K562 (cell line): ENCODE results near the gene YKT6. TPM values are rescaled to one million over a fixed set of nuclear protein-coding genes. Genes with fewer than 3 reads are reported as not detected.

Source experiments
- ATAC-seq: fragments of 200-7000 bp; cut with Tn5 transposase; 3 replicates; pipeline ENCODE4 v1.9.1; 2020; ENCODE audit warnings: moderate library complexity
- BruUV-seq: library from RNA; stranded (reverse); fragments of 400-500 nt; replicated peaks from 2 replicates; lab custom pipeline; 2021; lab: Mats Ljungman, UMichigan
- CTCF ChIA-PET: fragments of 300-600 bp; formaldehyde crosslinking; extraction: SDS; loops from one replicate; lab custom pipeline; 2021; ENCODE audit warnings: low intra/inter-chr PET ratio; lab: Yijun Ruan, JAX
- POLR2A ChIA-PET: fragments of 300-600, 350-650 bp; sonication (Branson Sonifier 250); formaldehyde crosslinking; extraction: SDS; loops from one replicate; lab custom pipeline; 2021; ENCODE audit warnings: antibody characterized with exemption, inconsistent platforms; lab: Yijun Ruan, JAX
- DNase-seq, 4 experiments: peaks; one replicate each; pipeline versions ENCODE4 v3.0.0 to v3.0.0-alpha.2; 2011 to 2018; ENCODE audit warnings: low spot score in 3 of 4, mixed read lengths in 3 of 4; ENCODE audit errors: extremely low read depth in 1 of 4
- FAIRE-seq: peaks from 2 replicates; lab custom pipeline; 2011; peaks lifted over from hg19 to GRCh38; lab: Jason Lieb, UNC
- H2AFZ ChIP-seq: 2 replicates; pipeline ENCODE4 v1.6.0; 2011; ENCODE audit warnings: low read depth, low read length, control low read depth, inconsistent platforms
- H3K27ac ChIP-seq: fragments of 200-600 bp; 3 replicates; pipeline ENCODE4 v1.8.0; 2011; ENCODE audit warnings: low read depth, mild to moderate bottlenecking, control low read depth, inconsistent platforms, low read length, moderate library complexity, mixed read lengths; ENCODE audit errors: extremely low read depth
- H3K27me3 ChIP-seq, 2 experiments: fragments of 300-600 bp in 1 of 2; 2 replicates in 1 of 2; 3 replicates in 1 of 2; pipeline versions ENCODE4 v1.6.0 to v1.8.0; 2011; ENCODE audit warnings: inconsistent platforms in 2 of 2, low read length in 2 of 2, mild to moderate bottlenecking in 1 of 2, mixed read lengths in 1 of 2, moderate library complexity in 1 of 2; ENCODE audit not compliant: control insufficient read depth in 2 of 2, insufficient read depth in 2 of 2
- H3K36me3 ChIP-seq: fragments of 300-600 bp; 3 replicates; pipeline ENCODE4 v1.8.0; 2011; ENCODE audit warnings: mild to moderate bottlenecking, low read length, inconsistent platforms; ENCODE audit not compliant: control insufficient read depth, insufficient read depth
- H3K4me1 ChIP-seq, 2 experiments: fragments of 200-600 bp in 1 of 2; replicated peaks in 1 of 2; 2 replicates in 1 of 2; 3 replicates in 1 of 2; pipeline versions ENCODE4 v1.5.1 to v1.8.0; 2011; ENCODE audit warnings: inconsistent platforms in 2 of 2, low read length in 2 of 2, mild to moderate bottlenecking in 1 of 2, mixed read lengths in 1 of 2, moderate library complexity in 1 of 2; ENCODE audit not compliant: control insufficient read depth in 2 of 2, insufficient read depth in 2 of 2
- H3K4me2 ChIP-seq: 2 replicates; pipeline ENCODE4 v1.6.1; 2011; ENCODE audit warnings: low read length, control low read depth, inconsistent platforms, mixed read lengths; ENCODE audit not compliant: insufficient read depth
- H3K4me3 ChIP-seq: fragments of 200-600 bp; sonication (generic), shearing (Covaris generic); 2 replicates; pipeline ENCODE4 v1.5.1; 2016; ENCODE audit warnings: control low read depth, inconsistent platforms
- H3K79me2 ChIP-seq: fragments of 200-600 bp; 3 replicates; pipeline ENCODE4 v1.8.0; 2011; ENCODE audit warnings: low read length, inconsistent platforms; ENCODE audit not compliant: control insufficient read depth, insufficient read depth
- H3K9ac ChIP-seq, 2 experiments: 2 replicates each; pipeline versions ENCODE4 v1.6.0 to v1.6.1; 2011; ENCODE audit warnings: low read depth in 2 of 2, low read length in 2 of 2, control low read depth in 1 of 2, inconsistent platforms in 1 of 2, mild to moderate bottlenecking in 1 of 2, mixed read lengths in 1 of 2; ENCODE audit not compliant: insufficient read depth in 1 of 2
- H3K9me1 ChIP-seq: one replicate; pipeline ENCODE4 v1.6.0; 2011; ENCODE audit warnings: inconsistent platforms, mild to moderate bottlenecking, low read length, moderate library complexity; ENCODE audit not compliant: control insufficient read depth, insufficient read depth
- H3K9me3 ChIP-seq: replicated peaks from 2 replicates; pipeline ENCODE4 v1.5.1; 2011; ENCODE audit warnings: low read depth, low read length, inconsistent platforms; ENCODE audit not compliant: control insufficient read depth, insufficient read depth
- H4K20me1 ChIP-seq: replicated peaks from 2 replicates; pipeline ENCODE4 v1.6.1; 2011; ENCODE audit warnings: low read length, inconsistent platforms, mixed read lengths; ENCODE audit not compliant: control insufficient read depth, insufficient read depth
- BRF1 ChIP-seq: IDR thresholded peaks from 3 replicates; pipeline ENCODE4 v1.6.1; 2011; ENCODE audit warnings: borderline replicate concordance, mild to moderate bottlenecking; ENCODE audit not compliant: insufficient read length; ENCODE audit errors: extremely low read depth
- FOXP1 ChIP-seq: sonication (generic); formaldehyde crosslinking; IDR thresholded peaks from 2 replicates; pipeline ENCODE4 v1.8.0; 2022; ENCODE audit warnings: mild to moderate bottlenecking, missing genetic modification reagents
- GATAD2B ChIP-seq: fragments of 450-650 bp; IDR thresholded peaks from 2 replicates; pipeline ENCODE4 v1.6.1; 2017; ENCODE audit warnings: mild to moderate bottlenecking, borderline replicate concordance
- HNRNPL ChIP-seq: fragments of 200-400 bp; formaldehyde crosslinking; IDR thresholded peaks from 2 replicates; pipeline ENCODE4 v1.6.1; 2017; ENCODE audit warnings: low read depth, mild to moderate bottlenecking, low read length
- KLF16 ChIP-seq: IDR thresholded peaks from 2 replicates; pipeline ENCODE4 v1.6.1; 2016; ENCODE audit warnings: antibody characterized with exemption
- MEF2A ChIP-seq: IDR thresholded peaks from 2 replicates; pipeline ENCODE4 v1.6.1; 2011; ENCODE audit warnings: low read depth, mild to moderate bottlenecking, low read length, moderate library complexity; ENCODE audit not compliant: control insufficient read depth
- NR2C1 ChIP-seq, 2 experiments: fragments of 450-650 bp; IDR thresholded peaks; 2 replicates each; pipeline ENCODE4 v1.6.1; 2017; ENCODE audit warnings: mild to moderate bottlenecking in 2 of 2, antibody characterized with exemption in 1 of 2, inconsistent platforms in 1 of 2, missing compliant biosample characterization in 1 of 2, missing genetic modification characterization in 1 of 2
- POLR2AphosphoS5 ChIP-seq: IDR thresholded peaks from 2 replicates; pipeline ENCODE4 v1.6.1; 2011; ENCODE audit warnings: mild to moderate bottlenecking, low read depth, low read length, moderate library complexity; ENCODE audit not compliant: control insufficient read depth, insufficient read depth
- SETDB1 ChIP-seq: IDR thresholded peaks from one replicate; pipeline ENCODE4 v1.6.1; 2012; ENCODE audit warnings: low read length, control low read depth, inconsistent platforms
- SIRT6 ChIP-seq: IDR thresholded peaks from one replicate; pipeline ENCODE4 v1.6.1; 2012; ENCODE audit warnings: low read depth, mild to moderate bottlenecking, control low read depth, inconsistent platforms, low read length, moderate library complexity
- SP2 ChIP-seq: IDR thresholded peaks from 2 replicates; pipeline ENCODE4 v1.6.1; 2011; ENCODE audit warnings: mild to moderate bottlenecking, low read depth, low read length, moderate library complexity; ENCODE audit not compliant: poor library complexity, severe bottlenecking; ENCODE audit errors: extremely low read depth
- SRF ChIP-seq, 2 experiments: fragments of 250-450, 450-650 bp in 1 of 2; sonication (Bioruptor Pico) in 1 of 2; sonication (generic) in 1 of 2; formaldehyde crosslinking; IDR thresholded peaks; 2 replicates each; pipeline versions ENCODE4 v1.5.0 to v1.5.1; 2020 to 2022; ENCODE audit warnings: mild to moderate bottlenecking in 1 of 2, missing genetic modification reagents in 1 of 2
- WGBS: fragments of 100-300 bp; shearing (Covaris generic); methylation state at CpG from one replicate; pipeline ENCODE4 v1.1.6; 2016; ENCODE audit warnings: low coverage, mixed read lengths; ENCODE audit not compliant: insufficient coverage; ENCODE audit errors: missing lambda C conversion rate; 5-methylcytosine and 5-hydroxymethylcytosine counted together
- in situ Hi-C: fragments of 300-500 bp; cut with MboI; formaldehyde crosslinking; loops from 4 replicates; pipeline ENCODE4 v1.15.0; 2018; ENCODE audit warnings: inconsistent platforms, mixed read lengths
- intact Hi-C: fragments of 100-400 bp; cut with micrococcal nuclease; formaldehyde crosslinking; loops from 2 replicates; pipeline ENCODE4 v1.14.2; 2022
- polyA plus RNA-seq, 8 experiments: library from polyadenylated mRNA; depleted of rRNA in 4 of 8; stranded (reverse) in 5 of 8; unstranded in 3 of 8; fragments of >200 nt; fragmentation: Nextera tagmentation in 2 of 8; fragmentation: Illumina TruSeq in 1 of 8; extraction: Ambion mirVana in 2 of 8; extraction: Trizol in 1 of 8; gene quantifications; 2 replicates each; pipeline versions ENCODE4 v1.2.1 to v1.2.3, GENCODE V29; 2011 to 2014; ENCODE audit warnings: inconsistent platforms in 1 of 8, missing spikeins in 1 of 8
- total RNA-seq, 7 experiments: library from RNA; depleted of rRNA in 6 of 7; stranded (reverse); fragments of >200 nt in 6 of 7; fragmentation: Illumina TruSeq in 2 of 7; extraction: Trizol in 2 of 7; gene quantifications; 2 replicates each; pipeline versions ENCODE4 v1.2.1 to v1.2.3, GENCODE V29; 2011 to 2021; ENCODE audit warnings: low replicate concordance in 1 of 7
- TF ChIP-seq, protein P1 (sequence below), 2 experiments: IDR thresholded peaks in 1 of 2; conservative IDR thresholded peaks in 1 of 2; 2 replicates each; pipeline ENCODE4 v1.6.1; 2016; ENCODE audit warnings: low read depth in 2 of 2, mild to moderate bottlenecking in 1 of 2, missing compliant biosample characterization in 1 of 2, missing genetic modification characterization in 1 of 2, moderate library complexity in 1 of 2
- TF ChIP-seq, protein P2 (sequence below): fragments of 250-450 bp; sonication (Bioruptor Pico); IDR thresholded peaks from 2 replicates; pipeline ENCODE4 v1.9.0; 2021; ENCODE audit warnings: mild to moderate bottlenecking
- TF ChIP-seq, protein P3 (sequence below): IDR thresholded peaks from 2 replicates; pipeline ENCODE4 v1.6.1; 2011; ENCODE audit warnings: borderline replicate concordance, low read depth, mild to moderate bottlenecking, moderate library complexity, low read length; ENCODE audit not compliant: insufficient read depth, poor library complexity, severe bottlenecking

YKT6 gene
- total and polyA plus RNA-seq, 9 of the 15 experiments (the other 6 are each of a cell fraction or from before 2014, with no cell fraction given), result 1.6 to 90.6 (median 75.1) TPM

DNA sequence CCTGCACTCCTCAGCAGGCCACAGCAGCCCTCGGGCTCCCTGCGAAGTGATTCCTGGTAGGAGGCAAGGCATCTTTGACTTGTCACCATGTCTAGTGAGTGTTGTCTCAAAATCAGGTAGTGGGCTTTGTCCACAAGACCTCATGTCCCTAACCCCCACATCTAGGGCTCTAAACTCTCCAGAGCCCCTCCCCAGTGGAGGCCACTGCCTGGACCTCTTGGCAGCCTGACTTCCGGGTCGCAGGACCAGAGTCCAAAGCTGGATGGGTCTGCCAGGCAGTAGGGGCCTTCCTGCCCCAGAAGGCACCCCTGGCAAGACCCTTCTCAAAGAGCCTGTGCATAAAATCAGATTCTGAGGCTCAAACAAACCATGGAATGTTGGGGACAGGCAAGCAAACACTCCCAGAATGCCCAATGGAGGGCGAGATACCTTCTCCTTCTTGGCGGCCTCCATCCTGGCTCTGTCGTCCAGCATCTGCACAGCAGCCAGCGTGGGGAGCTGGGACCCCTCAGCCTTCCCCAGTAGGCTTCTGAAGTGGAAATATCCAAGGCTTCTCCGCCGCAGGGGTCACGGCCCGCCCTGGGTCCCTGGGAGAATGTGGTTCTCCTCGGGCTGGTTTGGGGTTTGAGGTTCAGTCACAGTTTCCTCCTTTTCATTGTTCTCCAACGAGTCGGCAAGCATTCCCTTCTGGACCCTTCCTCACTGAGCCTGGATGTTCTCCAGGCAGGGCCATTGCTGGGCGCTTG lies 12.1 kb upstream of the YKT6 start:
- POLR2A ChIA-PET, result interaction anchor here (1.7 kb wide), 1 partner anchor 8 kb away, joined by 4 read pairs; no protein-coding TSS in a partner anchor
- no peak overlapping the region for H3K4me2 ChIP-seq
- H3K9me1 ChIP-seq, result no peaks in the 10 kb centered on the region
- H3K4me1 ChIP-seq, result peaks cover 0 to 5% of the 10 kb centered on the region in 2 experiments; a peak in 1 of 5 replicates
- H3K27ac ChIP-seq, result no peak overlapping the region
- WGBS, result 19% methylated on average over 14 of the region's 16 CpGs
- H3K79me2 ChIP-seq, result no peaks in the 10 kb centered on the region
- in situ Hi-C loops, result no loop called here
- H3K9me3 ChIP-seq, result no peaks in the 10 kb centered on the region
- no peak overlapping the region for H3K4me3 ChIP-seq
- DNase-seq (no peak), FAIRE-seq (no peak), ATAC-seq (no peak)
- H2AFZ ChIP-seq, result no peak overlapping the region; the same call in 1 of the 2 replicates
- intact Hi-C loops, result no loop called here
- H3K9ac ChIP-seq, result peak overlapping the region in 1 of 2 experiments; percentile 46; a peak in 2 of 4 replicates
- CTCF ChIA-PET, result no interaction called here
- H4K20me1 ChIP-seq, result no peaks in the 10 kb centered on the region
- H3K27me3 ChIP-seq, result 0 out of 5 replicates have a peak, but pooled peaks cover 0 to 23% of the 10 kb centered on the region in 2 experiments
- no peaks in the 10 kb centered on the region for H3K36me3 ChIP-seq
- no TSS peak for BruUV-seq
- TF ChIP-seq NR2C1 (IDR thresholded peaks at IDR 0.05) (no peak), NR2C1 (tag; IDR thresholded peaks at IDR 0.05) (no peak), GATAD2B (no peak), SP2 (no peak), KLF16 (no peak), SETDB1 (no peak), MEF2A (no peak), SRF (CRISPR knock-in tag; IDR thresholded peaks at IDR 0.05) (no peak), BRF1 (no peak), FOXP1 (CRISPR knock-in tag) (no peak), HNRNPL (no peak), SIRT6 (no peak), POLR2AphosphoS5 (no peak)
- TF ChIP-seq, protein P1, sequence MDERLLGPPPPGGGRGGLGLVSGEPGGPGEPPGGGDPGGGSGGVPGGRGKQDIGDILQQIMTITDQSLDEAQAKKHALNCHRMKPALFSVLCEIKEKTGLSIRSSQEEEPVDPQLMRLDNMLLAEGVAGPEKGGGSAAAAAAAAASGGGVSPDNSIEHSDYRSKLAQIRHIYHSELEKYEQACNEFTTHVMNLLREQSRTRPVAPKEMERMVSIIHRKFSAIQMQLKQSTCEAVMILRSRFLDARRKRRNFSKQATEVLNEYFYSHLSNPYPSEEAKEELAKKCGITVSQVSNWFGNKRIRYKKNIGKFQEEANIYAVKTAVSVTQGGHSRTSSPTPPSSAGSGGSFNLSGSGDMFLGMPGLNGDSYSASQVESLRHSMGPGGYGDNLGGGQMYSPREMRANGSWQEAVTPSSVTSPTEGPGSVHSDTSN (CRISPR knock-in tag; IDR thresholded peaks at IDR 0.05; ENCODE audit: low read depth), result no peak
- TF ChIP-seq, protein P1 (tag; conservative IDR thresholded peaks at IDR 0.05; ENCODE audit: low read depth), result no peak
- TF ChIP-seq, protein P2, sequence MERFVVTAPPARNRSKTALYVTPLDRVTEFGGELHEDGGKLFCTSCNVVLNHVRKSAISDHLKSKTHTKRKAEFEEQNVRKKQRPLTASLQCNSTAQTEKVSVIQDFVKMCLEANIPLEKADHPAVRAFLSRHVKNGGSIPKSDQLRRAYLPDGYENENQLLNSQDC (CRISPR knock-in tag), result no peak
- TF ChIP-seq, protein P3, sequence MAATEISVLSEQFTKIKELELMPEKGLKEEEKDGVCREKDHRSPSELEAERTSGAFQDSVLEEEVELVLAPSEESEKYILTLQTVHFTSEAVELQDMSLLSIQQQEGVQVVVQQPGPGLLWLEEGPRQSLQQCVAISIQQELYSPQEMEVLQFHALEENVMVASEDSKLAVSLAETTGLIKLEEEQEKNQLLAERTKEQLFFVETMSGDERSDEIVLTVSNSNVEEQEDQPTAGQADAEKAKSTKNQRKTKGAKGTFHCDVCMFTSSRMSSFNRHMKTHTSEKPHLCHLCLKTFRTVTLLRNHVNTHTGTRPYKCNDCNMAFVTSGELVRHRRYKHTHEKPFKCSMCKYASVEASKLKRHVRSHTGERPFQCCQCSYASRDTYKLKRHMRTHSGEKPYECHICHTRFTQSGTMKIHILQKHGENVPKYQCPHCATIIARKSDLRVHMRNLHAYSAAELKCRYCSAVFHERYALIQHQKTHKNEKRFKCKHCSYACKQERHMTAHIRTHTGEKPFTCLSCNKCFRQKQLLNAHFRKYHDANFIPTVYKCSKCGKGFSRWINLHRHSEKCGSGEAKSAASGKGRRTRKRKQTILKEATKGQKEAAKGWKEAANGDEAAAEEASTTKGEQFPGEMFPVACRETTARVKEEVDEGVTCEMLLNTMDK, result no peak
